SK-N-SH treated with all-trans-retinoic acid at 6 μM for 48 hours (cell line): Measurements from ENCODE around the gene TNFRSF8.
A peak's percentile ranks its signal among the peaks of the same experiment; 100 is the strongest.

Experiments used
- ATAC-seq: fragments of 200-7000 bp; cut with Tn5 transposase; 3 replicates; pipeline ENCODE4 v1.9.1; 2020; ENCODE audit warnings: mild to moderate bottlenecking, moderate library complexity
- ARNTL ChIP-seq: fragments of 450-650 bp; formaldehyde crosslinking; IDR thresholded peaks from 2 replicates; pipeline ENCODE4 v1.5.0; 2020; ENCODE audit warnings: low read depth, mild to moderate bottlenecking, moderate library complexity, borderline replicate concordance
- CSDC2 ChIP-seq: fragments of 250-450 bp; sonication (Bioruptor Pico); IDR thresholded peaks from 2 replicates; pipeline ENCODE4 v1.5.0; 2020; ENCODE audit warnings: mild to moderate bottlenecking, moderate library complexity
- GLIS3 ChIP-seq: fragments of 250-450 bp; sonication (Bioruptor Pico); IDR thresholded peaks from 2 replicates; pipeline ENCODE4 v1.5.0; 2020; ENCODE audit warnings: mild to moderate bottlenecking, moderate library complexity
- ISL1 ChIP-seq: fragments of 250-450 bp; sonication (Bioruptor Pico); IDR thresholded peaks from 2 replicates; pipeline ENCODE4 v2.1.2; 2022; ENCODE audit warnings: mild to moderate bottlenecking, moderate library complexity
- OSR1 ChIP-seq: fragments of 250-450 bp; sonication (Bioruptor Pico); IDR thresholded peaks from 2 replicates; pipeline ENCODE4 v1.8.0; 2022; ENCODE audit warnings: moderate library complexity, mild to moderate bottlenecking, inconsistent platforms
- PPARA ChIP-seq: fragments of 250-450 bp; sonication (Bioruptor Pico); IDR thresholded peaks from 2 replicates; pipeline ENCODE4 v1.5.0; 2020; ENCODE audit warnings: mild to moderate bottlenecking, borderline replicate concordance
- RARB ChIP-seq: fragments of 250-450 bp; sonication (Bioruptor Pico); IDR thresholded peaks from 2 replicates; pipeline ENCODE4 v1.8.0; 2021; ENCODE audit warnings: mild to moderate bottlenecking, moderate library complexity
- SNAI2 ChIP-seq: fragments of 250-450 bp; sonication (Bioruptor Pico); IDR thresholded peaks from 2 replicates; pipeline ENCODE4 v1.5.0; 2020; ENCODE audit warnings: mild to moderate bottlenecking, moderate library complexity
- TCF4 ChIP-seq: fragments of 250-450 bp; sonication (Bioruptor Pico); IDR thresholded peaks from 2 replicates; pipeline ENCODE4 v1.8.0; 2021; ENCODE audit warnings: mild to moderate bottlenecking, moderate library complexity, borderline replicate concordance
- TOX ChIP-seq: fragments of 250-450 bp; sonication (Bioruptor Pico); IDR thresholded peaks from 2 replicates; pipeline ENCODE4 v1.8.0; 2021; ENCODE audit warnings: mild to moderate bottlenecking, moderate library complexity, borderline replicate concordance
- ZFP3 ChIP-seq: fragments of 250-450 bp; sonication (Bioruptor Pico); IDR thresholded peaks from 2 replicates; pipeline ENCODE4 v1.5.0; 2020; ENCODE audit warnings: mild to moderate bottlenecking, moderate library complexity
- ZFP30 ChIP-seq: fragments of 450-650 bp; formaldehyde crosslinking; IDR thresholded peaks from 2 replicates; pipeline ENCODE4 v1.5.0; 2022; ENCODE audit warnings: mild to moderate bottlenecking, moderate library complexity
- ZNF565 ChIP-seq: fragments of 450-650 bp; formaldehyde crosslinking; conservative IDR thresholded peaks from 2 replicates; pipeline ENCODE4 v1.5.0; 2020; ENCODE audit warnings: low read depth, mild to moderate bottlenecking, moderate library complexity
- TF ChIP-seq, protein P1 (sequence below): fragments of 250-450 bp; sonication (Bioruptor Pico); IDR thresholded peaks from 2 replicates; pipeline ENCODE4 v1.5.0; 2020; ENCODE audit warnings: mild to moderate bottlenecking, moderate library complexity
- TF ChIP-seq, protein P2 (sequence below): fragments of 250-450 bp; sonication (Bioruptor Pico); IDR thresholded peaks from 2 replicates; pipeline ENCODE4 v1.8.0; 2020; ENCODE audit warnings: mild to moderate bottlenecking, moderate library complexity, borderline replicate concordance
- TF ChIP-seq, protein P3 (sequence below): fragments of 250-450 bp; sonication (Bioruptor Pico); IDR thresholded peaks from 2 replicates; pipeline ENCODE4 v1.5.1; 2021; ENCODE audit warnings: mild to moderate bottlenecking, moderate library complexity
- TF ChIP-seq, protein P4 (sequence below): fragments of 250-450 bp; sonication (Bioruptor Pico); IDR thresholded peaks from 2 replicates; pipeline ENCODE4 v1.8.0; 2021; ENCODE audit warnings: low read depth, mild to moderate bottlenecking, moderate library complexity, borderline replicate concordance
- TF ChIP-seq, protein P5 (sequence below): fragments of 250-450 bp; sonication (Bioruptor Pico); IDR thresholded peaks from 2 replicates; pipeline ENCODE4 v1.5.1; 2020; ENCODE audit warnings: low read depth, mild to moderate bottlenecking, moderate library complexity

The TNFRSF8 gene

DNA sequence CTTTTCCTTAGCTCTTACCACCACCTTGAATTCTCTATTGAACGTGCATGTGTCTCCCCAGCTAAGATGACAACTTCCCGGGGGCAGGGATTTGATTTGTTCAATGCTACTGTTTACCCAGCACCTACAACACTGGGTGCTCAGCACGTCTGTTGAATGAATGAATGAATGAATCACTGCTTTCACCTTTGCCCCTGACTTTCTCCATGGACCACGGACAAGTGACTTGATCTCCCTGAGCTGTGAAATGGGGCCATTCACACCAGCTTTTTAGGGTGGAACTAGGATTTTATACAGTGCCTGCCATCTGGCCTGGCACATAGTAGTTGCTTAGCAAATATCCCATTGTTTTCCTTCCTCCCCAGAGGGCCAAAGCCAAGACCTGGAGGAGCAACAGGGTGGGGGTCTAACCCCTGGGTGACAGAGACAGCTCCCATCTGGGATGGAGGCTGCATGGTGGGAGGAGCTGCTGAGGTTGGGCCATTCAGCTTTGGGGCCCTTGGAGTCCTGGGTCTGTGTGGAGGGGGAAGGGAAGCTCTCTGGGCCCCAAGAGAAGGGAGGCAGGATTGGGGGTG, 119.4 kb downstream of the TNFRSF8 start:
- ATAC-seq = no peak
- TF ChIP-seq SNAI2 (CRISPR knock-in tag) = no peak
- TF ChIP-seq ZFP3 = no peak

DNA sequence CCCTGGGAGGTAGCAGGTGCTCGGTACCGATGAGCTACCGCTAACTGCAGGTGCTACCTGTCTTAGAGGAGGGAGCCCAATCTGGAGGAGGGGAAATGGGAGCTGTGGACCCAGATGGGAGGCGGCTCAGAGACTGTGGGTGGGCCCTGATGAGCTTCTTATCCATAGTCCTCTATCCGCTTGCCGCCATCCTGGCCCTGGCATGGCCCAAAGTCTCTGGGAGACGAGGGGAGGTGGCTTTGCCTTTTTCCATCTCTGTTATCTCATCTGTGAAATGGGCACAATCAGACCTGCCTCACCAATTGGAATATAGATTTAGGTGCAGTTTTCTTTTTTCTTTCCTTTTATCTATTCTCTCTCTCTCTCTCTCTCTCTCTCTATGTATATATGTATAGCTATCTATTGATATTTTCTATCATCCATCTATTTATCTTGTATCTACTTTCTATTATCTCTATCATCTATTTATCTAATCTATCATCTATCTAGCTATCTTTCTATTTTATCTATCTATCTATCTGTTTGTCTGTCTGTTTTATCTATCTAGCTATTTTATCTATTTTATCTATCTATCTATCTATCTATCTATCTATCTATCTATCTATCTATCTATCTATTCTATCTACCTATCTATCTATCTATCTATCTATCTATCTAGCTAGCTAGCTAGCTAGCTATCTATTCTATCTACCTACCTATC, 120.1 kb downstream of the TNFRSF8 start:
- TF ChIP-seq TCF4 (no peak), PPARA (no peak), GLIS3 (CRISPR knock-in tag) (no peak), CSDC2 (CRISPR knock-in tag) (no peak), ZNF565 (no peak), TOX (CRISPR knock-in tag) (no peak), RARB (CRISPR knock-in tag) (no peak), ZFP30 (CRISPR knock-in tag) (no peak), SNAI2 (CRISPR knock-in tag) (no peak), OSR1 (no peak), ISL1 (CRISPR knock-in tag) (no peak), ARNTL (CRISPR knock-in tag) (no peak)
- TF ChIP-seq, protein P1, sequence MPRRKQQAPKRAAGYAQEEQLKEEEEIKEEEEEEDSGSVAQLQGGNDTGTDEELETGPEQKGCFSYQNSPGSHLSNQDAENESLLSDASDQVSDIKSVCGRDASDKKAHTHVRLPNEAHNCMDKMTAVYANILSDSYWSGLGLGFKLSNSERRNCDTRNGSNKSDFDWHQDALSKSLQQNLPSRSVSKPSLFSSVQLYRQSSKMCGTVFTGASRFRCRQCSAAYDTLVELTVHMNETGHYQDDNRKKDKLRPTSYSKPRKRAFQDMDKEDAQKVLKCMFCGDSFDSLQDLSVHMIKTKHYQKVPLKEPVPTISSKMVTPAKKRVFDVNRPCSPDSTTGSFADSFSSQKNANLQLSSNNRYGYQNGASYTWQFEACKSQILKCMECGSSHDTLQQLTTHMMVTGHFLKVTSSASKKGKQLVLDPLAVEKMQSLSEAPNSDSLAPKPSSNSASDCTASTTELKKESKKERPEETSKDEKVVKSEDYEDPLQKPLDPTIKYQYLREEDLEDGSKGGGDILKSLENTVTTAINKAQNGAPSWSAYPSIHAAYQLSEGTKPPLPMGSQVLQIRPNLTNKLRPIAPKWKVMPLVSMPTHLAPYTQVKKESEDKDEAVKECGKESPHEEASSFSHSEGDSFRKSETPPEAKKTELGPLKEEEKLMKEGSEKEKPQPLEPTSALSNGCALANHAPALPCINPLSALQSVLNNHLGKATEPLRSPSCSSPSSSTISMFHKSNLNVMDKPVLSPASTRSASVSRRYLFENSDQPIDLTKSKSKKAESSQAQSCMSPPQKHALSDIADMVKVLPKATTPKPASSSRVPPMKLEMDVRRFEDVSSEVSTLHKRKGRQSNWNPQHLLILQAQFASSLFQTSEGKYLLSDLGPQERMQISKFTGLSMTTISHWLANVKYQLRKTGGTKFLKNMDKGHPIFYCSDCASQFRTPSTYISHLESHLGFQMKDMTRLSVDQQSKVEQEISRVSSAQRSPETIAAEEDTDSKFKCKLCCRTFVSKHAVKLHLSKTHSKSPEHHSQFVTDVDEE (CRISPR knock-in tag) = no peak
- TF ChIP-seq, protein P2, sequence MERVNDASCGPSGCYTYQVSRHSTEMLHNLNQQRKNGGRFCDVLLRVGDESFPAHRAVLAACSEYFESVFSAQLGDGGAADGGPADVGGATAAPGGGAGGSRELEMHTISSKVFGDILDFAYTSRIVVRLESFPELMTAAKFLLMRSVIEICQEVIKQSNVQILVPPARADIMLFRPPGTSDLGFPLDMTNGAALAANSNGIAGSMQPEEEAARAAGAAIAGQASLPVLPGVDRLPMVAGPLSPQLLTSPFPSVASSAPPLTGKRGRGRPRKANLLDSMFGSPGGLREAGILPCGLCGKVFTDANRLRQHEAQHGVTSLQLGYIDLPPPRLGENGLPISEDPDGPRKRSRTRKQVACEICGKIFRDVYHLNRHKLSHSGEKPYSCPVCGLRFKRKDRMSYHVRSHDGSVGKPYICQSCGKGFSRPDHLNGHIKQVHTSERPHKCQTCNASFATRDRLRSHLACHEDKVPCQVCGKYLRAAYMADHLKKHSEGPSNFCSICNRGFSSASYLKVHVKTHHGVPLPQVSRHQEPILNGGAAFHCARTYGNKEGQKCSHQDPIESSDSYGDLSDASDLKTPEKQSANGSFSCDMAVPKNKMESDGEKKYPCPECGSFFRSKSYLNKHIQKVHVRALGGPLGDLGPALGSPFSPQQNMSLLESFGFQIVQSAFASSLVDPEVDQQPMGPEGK = no peak
- TF ChIP-seq, protein P3, sequence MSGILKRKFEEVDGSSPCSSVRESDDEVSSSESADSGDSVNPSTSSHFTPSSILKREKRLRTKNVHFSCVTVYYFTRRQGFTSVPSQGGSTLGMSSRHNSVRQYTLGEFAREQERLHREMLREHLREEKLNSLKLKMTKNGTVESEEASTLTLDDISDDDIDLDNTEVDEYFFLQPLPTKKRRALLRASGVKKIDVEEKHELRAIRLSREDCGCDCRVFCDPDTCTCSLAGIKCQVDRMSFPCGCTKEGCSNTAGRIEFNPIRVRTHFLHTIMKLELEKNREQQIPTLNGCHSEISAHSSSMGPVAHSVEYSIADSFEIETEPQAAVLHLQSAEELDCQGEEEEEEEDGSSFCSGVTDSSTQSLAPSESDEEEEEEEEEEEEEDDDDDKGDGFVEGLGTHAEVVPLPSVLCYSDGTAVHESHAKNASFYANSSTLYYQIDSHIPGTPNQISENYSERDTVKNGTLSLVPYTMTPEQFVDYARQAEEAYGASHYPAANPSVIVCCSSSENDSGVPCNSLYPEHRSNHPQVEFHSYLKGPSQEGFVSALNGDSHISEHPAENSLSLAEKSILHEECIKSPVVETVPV (CRISPR knock-in tag) = no peak
- TF ChIP-seq, protein P4, sequence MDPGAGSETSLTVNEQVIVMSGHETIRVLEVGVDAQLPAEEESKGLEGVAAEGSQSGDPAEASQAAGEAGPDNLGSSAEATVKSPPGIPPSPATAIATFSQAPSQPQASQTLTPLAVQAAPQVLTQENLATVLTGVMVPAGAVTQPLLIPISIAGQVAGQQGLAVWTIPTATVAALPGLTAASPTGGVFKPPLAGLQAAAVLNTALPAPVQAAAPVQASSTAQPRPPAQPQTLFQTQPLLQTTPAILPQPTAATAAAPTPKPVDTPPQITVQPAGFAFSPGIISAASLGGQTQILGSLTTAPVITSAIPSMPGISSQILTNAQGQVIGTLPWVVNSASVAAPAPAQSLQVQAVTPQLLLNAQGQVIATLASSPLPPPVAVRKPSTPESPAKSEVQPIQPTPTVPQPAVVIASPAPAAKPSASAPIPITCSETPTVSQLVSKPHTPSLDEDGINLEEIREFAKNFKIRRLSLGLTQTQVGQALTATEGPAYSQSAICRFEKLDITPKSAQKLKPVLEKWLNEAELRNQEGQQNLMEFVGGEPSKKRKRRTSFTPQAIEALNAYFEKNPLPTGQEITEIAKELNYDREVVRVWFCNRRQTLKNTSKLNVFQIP (CRISPR knock-in tag) = no peak
- TF ChIP-seq, protein P5, sequence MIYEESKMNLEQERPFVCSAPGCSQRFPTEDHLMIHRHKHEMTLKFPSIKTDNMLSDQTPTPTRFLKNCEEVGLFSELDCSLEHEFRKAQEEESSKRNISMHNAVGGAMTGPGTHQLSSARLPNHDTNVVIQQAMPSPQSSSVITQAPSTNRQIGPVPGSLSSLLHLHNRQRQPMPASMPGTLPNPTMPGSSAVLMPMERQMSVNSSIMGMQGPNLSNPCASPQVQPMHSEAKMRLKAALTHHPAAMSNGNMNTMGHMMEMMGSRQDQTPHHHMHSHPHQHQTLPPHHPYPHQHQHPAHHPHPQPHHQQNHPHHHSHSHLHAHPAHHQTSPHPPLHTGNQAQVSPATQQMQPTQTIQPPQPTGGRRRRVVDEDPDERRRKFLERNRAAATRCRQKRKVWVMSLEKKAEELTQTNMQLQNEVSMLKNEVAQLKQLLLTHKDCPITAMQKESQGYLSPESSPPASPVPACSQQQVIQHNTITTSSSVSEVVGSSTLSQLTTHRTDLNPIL = no peak
- TF ChIP-seq, all 23 proteins: peak for 0
- no peak for ATAC-seq

DNA sequence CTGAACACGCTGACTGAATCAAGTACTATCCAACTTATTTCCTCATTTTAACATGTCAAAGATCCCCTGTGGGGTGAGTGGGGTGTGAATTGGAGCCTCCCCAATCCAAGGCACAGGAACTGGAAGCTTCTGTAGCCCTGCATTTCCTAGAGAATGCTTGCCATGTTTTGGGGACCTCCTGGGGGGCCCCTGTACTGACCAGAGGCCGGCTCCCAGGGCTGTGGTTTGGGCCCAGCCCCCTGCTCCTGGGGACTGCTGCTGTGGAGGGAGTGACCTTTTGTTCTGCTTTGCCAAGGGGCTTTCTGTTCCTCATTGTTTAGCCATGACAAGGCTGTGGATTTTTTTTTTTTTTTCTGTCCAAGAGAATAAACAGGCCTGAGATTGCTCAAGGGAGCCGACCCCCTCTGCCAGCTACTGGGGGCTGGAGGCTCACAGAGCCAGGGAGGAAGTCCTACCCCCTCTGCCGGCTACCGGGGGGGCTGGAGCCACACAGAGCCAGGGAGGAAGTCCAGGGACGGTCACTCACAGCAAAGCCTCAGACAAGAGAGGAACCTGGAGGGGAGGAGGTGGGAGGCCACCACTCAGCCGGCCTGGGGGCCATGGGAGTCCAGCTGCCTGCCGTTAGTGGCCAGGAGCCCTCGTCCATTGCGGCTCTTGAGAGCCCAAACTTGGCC, 121.0 kb downstream of the TNFRSF8 start:
- ATAC-seq = peak; percentile 75
- TF ChIP-seq, protein P1 (CRISPR knock-in tag) = 0 out of 2 replicates have a peak, but pooled peaks have one; percentile 52
- peak; percentile 38; the same call in 1 of the 2 replicates for TF ChIP-seq TCF4
- TF ChIP-seq, protein P2 = peak; percentile 97
- TF ChIP-seq ISL1 (CRISPR knock-in tag) = no peak; the same call in 1 of the 2 replicates
- TF ChIP-seq, all 23 proteins: peak for 3
